AG08395 (cell line): ENCODE measurements around the gene ZDHHC21.

Experiments used
- DNase-seq: peaks from one replicate; pipeline ENCODE4 v3.0.0; 2012; ENCODE audit warnings: mixed read lengths, low spot score

The ZDHHC21 gene

GRCh38 chr9:14693251-14693861, at the start of gene ZDHHC21:
TSS of gene ZDHHC21 (minus strand) at chr9:14693432. CDS start at chr9:14674340, 19,092 bp downstream.
- DNase-seq = peak; percentile 77

DNA sequence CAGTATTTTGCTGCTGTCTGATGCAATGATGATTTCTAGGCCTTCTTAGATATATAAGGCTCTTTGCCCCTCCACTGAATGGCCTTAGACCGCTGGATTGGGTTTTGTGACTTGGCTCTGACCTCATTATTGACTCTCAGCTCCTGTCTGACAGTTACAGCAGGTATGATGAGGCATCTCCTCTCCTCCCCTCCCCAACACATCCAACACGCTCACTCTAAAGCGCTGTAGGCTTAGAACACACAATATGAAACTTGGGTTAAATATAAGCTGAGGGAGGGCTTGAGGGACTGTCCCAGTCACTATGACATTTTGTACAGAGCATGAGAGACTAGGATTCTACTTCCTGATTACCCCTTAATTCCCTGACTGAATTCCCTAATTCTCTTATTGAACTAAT, 48.1 kb upstream of the ZDHHC21 start:
- DNase-seq = no peak

GRCh38 chr9:14733133-14733532, 39.9 kb upstream of the ZDHHC21 start:
- DNase-seq = no peak

DNA sequence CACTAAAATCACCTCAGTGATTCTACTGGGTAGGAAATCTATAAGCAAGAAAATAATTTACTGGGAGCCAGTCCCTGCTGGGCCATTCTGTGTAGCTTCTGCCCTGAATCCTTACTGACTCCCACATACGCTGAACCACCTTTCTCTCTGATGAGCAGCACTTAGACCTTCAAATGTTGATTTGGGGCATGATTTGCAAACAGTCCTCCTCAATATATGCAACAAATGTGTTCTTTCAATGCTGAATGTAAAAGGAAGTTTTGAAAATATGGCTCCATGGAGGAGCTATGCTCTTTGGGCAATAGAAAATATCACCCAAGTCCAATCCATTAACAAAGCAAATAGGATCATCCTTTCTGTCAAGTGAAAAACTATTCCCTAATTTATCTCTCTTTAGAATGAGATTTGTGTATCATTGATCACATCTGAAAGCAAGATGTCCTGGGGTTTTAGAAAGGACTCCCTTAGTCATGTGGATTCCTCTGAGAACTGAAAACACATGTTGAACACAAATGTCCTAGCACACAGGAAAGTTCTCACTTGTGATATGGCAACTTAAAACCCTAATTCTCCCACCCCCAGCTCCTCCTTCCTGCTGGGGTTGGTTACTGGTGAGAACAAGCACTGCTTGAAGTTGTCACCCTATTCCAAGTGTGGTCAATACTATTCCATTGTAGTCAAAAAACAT, 38.2 kb upstream of the ZDHHC21 start:
- DNase-seq = no peak

GRCh38 chr9:14730461-14730898, 37.2 kb upstream of the ZDHHC21 start:
- DNase-seq = no peak

GRCh38 chr9:14723301-14723700, 30.1 kb upstream of the ZDHHC21 start:
- no peak for DNase-seq

- no peak for DNase-seq
Observed at GRCh38 chr9:14722391-14723035, 29.3 kb upstream of the ZDHHC21 start, which contains the start of gene CER1. TSS of gene CER1 (minus strand) at chr9:14722733. CDS start at chr9:14722672, 61 bp downstream.

DNA sequence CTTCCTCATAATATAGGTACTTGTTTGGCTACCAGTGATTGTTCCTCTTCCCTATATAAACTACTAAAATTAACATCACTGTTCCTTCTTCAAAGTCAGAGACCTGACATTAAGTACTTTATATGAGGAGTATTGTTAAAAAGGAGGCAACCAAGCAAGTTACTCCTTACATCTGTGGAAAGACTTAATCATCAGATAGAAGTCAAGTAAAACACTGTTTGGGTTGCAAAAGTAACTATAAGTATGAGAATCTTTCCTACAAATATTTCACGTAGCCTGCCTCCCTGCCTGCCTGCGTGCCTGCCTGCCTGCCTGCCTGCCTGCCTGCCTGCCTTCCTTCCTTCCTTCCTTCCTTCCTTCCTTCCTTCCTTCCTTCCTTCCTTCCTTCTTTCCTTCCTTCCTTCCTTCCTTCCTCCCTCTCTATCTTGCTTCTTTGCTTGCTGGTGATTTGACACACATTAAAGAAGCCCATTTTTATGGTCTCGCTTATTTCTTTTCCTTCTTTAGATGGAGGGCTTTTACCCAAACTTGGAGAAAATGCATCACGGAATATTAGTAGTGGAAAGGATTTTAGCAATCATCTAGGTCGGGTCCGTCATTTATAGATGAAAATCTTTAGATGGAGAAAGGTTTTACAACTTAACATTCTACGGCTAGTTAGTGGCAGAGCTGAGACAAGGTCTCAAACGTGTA, 26.1 kb upstream of the ZDHHC21 start:
- no peak for DNase-seq

- no peak for DNase-seq
Observed at GRCh38 chr9:14715102-14715501, 21.9 kb upstream of the ZDHHC21 start.

GRCh38 chr9:14713187-14713767, 20.0 kb upstream of the ZDHHC21 start:
- DNase-seq = no peak

- DNase-seq = no peak
Observed at GRCh38 chr9:14710804-14711203, 17.6 kb upstream of the ZDHHC21 start.

DNA sequence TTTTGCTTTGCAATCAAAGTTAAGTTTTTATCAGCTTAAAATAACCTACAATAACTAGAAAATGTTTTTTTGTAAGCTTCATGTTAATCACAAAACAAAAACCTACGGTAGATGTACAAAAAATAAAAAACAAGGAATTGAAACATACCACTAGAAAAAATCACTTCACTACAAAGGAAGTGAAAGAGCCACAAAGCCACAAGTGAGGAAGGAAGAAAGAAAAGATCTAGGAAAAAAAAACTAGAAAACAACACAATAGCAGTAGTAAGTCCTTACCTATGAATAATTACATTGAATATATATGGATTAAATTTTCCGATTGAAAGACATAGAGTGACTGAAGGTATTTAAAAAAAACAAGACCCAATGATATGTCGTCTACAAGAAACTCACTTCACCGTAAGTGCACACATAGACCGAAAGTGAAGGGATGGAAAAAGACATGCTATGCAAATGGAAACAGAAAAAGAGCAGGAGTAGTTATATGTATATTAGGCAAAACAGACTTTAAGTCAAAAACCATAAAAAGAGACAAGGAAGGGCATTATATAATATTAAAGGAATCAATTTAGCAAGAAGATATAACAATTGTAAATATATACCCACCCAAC, 13.4 kb upstream of the ZDHHC21 start:
- no peak for DNase-seq

GRCh38 chr9:14705079-14705478, 11.8 kb upstream of the ZDHHC21 start:
- DNase-seq = no peak

DNA sequence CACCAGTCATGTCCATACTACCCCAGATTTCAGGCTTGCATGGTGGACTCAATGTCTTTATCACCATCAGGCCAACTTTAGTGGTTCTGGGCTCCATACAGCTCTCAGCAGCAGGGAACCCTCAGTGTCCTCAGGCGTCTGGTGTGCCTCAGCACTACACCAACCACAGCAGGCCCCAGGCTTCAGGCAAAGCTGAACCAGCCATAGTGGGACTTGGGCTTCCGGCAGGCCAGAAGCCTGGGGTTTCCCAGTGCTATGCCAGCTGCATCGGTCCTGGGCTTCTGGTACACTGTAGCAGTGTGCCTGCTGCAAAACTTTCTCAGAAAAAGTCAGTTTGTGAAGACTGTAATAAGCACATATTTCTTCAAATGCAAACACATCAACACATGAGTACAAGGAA, 11.0 kb upstream of the ZDHHC21 start:
- DNase-seq = no peak

- DNase-seq = no peak
Observed at GRCh38 chr9:14702200-14702720, 9.0 kb upstream of the ZDHHC21 start.

DNA sequence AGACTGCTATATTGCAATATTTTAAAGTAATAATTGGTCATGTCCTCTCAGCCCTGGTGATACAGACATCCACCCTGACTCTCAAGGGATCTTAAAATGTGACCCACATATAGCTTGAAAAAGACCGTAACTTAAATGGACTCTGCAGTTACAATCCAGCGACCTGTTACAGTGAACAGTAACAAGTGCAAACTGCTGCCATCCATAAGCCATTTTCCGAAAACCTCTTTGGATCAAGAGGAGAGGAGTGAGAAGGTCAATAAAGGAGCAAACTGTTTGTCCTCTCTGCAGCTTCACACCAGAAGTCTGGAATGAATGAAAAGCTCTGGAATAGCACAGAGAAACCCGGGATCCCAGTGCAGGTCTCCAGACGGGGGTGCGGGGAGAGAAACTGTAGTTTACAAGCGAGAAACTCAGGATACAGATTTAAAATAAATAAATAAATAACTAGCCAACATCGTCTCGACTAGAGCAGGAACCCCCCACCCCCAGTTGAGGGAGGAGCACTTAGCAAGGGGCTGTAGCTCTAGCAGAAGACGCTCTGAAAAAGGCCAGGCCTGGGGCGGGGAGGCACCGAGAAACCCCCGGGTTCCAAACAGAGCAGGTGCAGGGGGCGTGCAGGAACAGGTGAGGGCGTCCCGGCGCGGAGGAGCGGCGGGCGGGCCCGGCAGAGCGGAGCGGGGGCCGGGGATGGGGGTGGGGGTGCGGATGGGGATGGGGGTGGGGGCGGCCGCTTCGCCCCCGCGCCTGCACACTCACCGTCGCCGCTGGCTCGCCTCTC, 572 bp downstream of the ZDHHC21 start:
- DNase-seq = peak; percentile 22

- no peak for DNase-seq
Observed at GRCh38 chr9:14690948-14691730, 2.1 kb downstream of the ZDHHC21 start.

DNA sequence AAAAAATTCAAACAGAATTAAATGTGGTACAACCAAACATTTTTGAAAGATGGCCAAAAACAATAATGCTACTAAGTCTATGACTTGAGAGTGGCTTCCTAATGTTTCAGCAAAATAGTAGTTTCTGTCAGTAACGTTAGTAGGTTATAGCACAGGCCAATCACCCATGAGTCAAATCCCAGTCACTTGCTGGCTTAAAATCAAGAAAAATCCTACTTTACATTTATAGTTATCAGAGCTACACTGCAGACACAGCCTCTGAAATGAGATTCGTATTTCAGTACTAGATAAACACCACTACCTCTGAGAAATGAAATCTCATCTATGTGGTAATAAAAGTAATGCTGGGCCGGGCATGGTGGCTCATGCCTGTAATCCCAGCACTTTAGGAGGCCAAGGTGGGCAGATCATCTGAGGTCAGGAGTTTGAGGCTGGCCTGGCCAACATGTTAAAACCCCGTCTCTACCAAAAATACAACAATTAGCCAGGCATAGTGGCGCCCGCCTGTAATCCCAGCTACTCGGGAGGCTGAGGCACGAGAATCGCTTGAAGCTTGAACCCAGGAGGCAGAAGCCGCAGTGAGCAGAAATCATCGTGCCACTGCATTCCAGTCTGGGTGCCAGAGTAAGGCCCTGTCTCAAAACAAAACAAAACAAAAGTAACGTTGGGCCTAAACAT, 6.1 kb downstream of the ZDHHC21 start:
- DNase-seq = peak; percentile 49

DNA sequence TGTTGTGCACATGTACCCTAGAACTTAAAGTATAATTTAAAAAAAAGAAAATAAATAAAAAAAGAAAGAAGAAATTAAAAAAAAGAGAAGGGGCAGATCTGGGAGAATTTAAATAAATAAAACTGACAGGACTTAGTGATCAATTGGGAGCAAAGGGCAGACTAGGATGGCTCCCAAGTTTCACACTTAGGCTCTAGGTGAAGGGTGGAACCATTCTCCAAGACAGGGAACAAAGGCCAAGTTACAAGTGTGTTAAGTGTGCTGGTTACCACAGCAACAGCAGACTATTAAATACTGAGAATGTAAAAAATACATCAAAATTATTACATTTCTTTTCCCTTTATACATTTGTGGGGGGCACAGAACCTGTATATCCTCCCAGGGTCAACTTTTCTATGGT, 7.1 kb downstream of the ZDHHC21 start:
- no peak for DNase-seq
